Caco-2 (cell line): Measurements from ENCODE around the gene PIP4K2C. TPM values are rescaled to one million over a fixed set of nuclear protein-coding genes. Genes with fewer than 3 reads are reported as not detected.
"Not testable (repeated sequence)": the region's sequence is repeated elsewhere in the genome, so short reads cannot be mapped to it uniquely, and the experiment has no call there.

Experiments used
- BruUV-seq: library from RNA; stranded (reverse); fragments of 400-500 nt; replicated peaks from 2 replicates; lab custom pipeline; 2021; lab: Mats Ljungman, UMichigan
- CTCF ChIA-PET: fragments of 300-600 bp; sonication (Branson Sonifier 250); formaldehyde crosslinking; loops from one replicate; lab custom pipeline; 2022; ENCODE audit warnings: antibody characterized with exemption; lab: Charles Lee
- POLR2A ChIA-PET: fragments of 300-600 bp; sonication (Branson Sonifier 250); formaldehyde crosslinking; loops from one replicate; lab custom pipeline; 2022; ENCODE audit warnings: antibody characterized with exemption; lab: Charles Lee
- DNase-seq, 2 experiments: peaks; one replicate each; pipeline versions ENCODE4 v3.0.0 to v3.0.0-alpha.2; 2020 to 2022
- H3K27me3 ChIP-seq: replicated peaks from 2 replicates; pipeline ENCODE4 v1.6.0; 2011; ENCODE audit warnings: low read length; ENCODE audit not compliant: control insufficient read depth, insufficient read depth
- H3K36me3 ChIP-seq: 2 replicates; pipeline ENCODE4 v1.5.1; 2011; ENCODE audit warnings: low read length; ENCODE audit not compliant: control insufficient read depth, insufficient read depth
- H3K4me1 ChIP-seq: fragments of 250-450 bp; sonication (Bioruptor Pico); 2 replicates; pipeline ENCODE4 v1.5.1; 2020; ENCODE audit warnings: mild to moderate bottlenecking
- H3K4me3 ChIP-seq: 2 replicates; pipeline ENCODE4 v1.5.1; 2011; ENCODE audit warnings: low read depth, mild to moderate bottlenecking, control low read depth, low read length
- H3K9me3 ChIP-seq: fragments of 250-450 bp; sonication (Bioruptor Pico); 2 replicates; pipeline ENCODE4 v1.5.1; 2020; ENCODE audit warnings: mild to moderate bottlenecking, moderate library complexity
- H3K27ac Mint-ChIP-seq: one replicate; pipeline ENCODE4 v1.8.0; 2022; ENCODE audit warnings: mixed read lengths; ENCODE audit not compliant: unreplicated experiment
- H3K27me3 Mint-ChIP-seq: one replicate; pipeline ENCODE4 v1.8.0; 2022; ENCODE audit warnings: mixed read lengths; ENCODE audit not compliant: insufficient read depth, unreplicated experiment
- H3K36me3 Mint-ChIP-seq: one replicate; pipeline ENCODE4 v1.8.0; 2022; ENCODE audit warnings: mild to moderate bottlenecking, mixed read lengths; ENCODE audit not compliant: insufficient read depth, unreplicated experiment
- H3K4me1 Mint-ChIP-seq: one replicate; pipeline ENCODE4 v1.8.0; 2022; ENCODE audit warnings: low read depth, mixed read lengths; ENCODE audit not compliant: unreplicated experiment
- H3K4me3 Mint-ChIP-seq: one replicate; pipeline ENCODE4 v1.8.0; 2022; ENCODE audit warnings: mild to moderate bottlenecking, moderate library complexity, mixed read lengths; ENCODE audit not compliant: unreplicated experiment
- H3K9me3 Mint-ChIP-seq: one replicate; pipeline ENCODE4 v1.8.0; 2022; ENCODE audit warnings: mixed read lengths; ENCODE audit not compliant: unreplicated experiment
- intact Hi-C: fragments of 100-400 bp; cut with micrococcal nuclease; formaldehyde crosslinking; loops from one replicate; pipeline ENCODE4 v1.10.0; 2022; ENCODE audit not compliant: unreplicated experiment
- total RNA-seq: library from RNA; stranded (reverse); gene quantifications from 2 replicates; pipeline ENCODE4 v1.2.3, GENCODE V29; 2022
- TF ChIP-seq, protein P1 (sequence below), 2 experiments: fragments of 200-600 bp in 1 of 2; IDR thresholded peaks; 1 replicate in 1 of 2; 2 replicates in 1 of 2; pipeline versions ENCODE4 v1.5.1 to v1.8.0; 2011 to 2022; ENCODE audit warnings: antibody characterized with exemption in 1 of 2, control low read depth in 1 of 2, inconsistent platforms in 1 of 2, low read depth in 1 of 2, low read length in 1 of 2, mild to moderate bottlenecking in 1 of 2, moderate library complexity in 1 of 2; ENCODE audit not compliant: insufficient read depth in 1 of 2, severe bottlenecking in 1 of 2, unreplicated experiment in 1 of 2

The PIP4K2C gene
- total RNA-seq, 1 experiment from 2014 or later: 48.0 TPM

DNA sequence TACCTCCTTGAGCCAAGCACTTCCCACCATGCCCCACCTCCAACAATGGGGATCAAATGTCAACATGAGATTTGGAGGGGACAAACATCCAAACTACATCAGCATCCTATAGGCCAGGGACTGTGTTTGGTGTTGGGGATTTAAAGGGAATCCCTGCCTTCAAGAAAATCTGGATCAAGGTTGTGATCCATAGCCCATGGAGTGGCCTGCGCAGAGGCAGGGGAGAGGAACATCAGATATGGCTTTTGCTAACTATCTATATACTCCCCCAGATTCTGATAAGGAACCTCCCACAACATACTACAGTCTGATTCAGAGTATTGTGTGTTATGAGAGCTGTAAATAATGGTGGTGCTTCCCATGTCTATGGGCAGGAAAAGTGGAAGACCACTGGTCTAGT lies 36.1 kb upstream of the PIP4K2C start:
- no peaks in the 10 kb centered on the region for H3K4me1 Mint-ChIP-seq
- Histone ChIP-seq H3K27me3 (no peaks in the 10 kb centered on the region), H3K4me1 (no peaks in the 10 kb centered on the region), H3K4me3 (no peak overlapping the region), H3K36me3 (no peaks in the 10 kb centered on the region), H3K9me3 (no peaks in the 10 kb centered on the region)
- no TSS peak for BruUV-seq
- H3K36me3 Mint-ChIP-seq: no peaks in the 10 kb centered on the region
- CTCF ChIA-PET: no interaction called here
- TF ChIP-seq, protein P1, sequence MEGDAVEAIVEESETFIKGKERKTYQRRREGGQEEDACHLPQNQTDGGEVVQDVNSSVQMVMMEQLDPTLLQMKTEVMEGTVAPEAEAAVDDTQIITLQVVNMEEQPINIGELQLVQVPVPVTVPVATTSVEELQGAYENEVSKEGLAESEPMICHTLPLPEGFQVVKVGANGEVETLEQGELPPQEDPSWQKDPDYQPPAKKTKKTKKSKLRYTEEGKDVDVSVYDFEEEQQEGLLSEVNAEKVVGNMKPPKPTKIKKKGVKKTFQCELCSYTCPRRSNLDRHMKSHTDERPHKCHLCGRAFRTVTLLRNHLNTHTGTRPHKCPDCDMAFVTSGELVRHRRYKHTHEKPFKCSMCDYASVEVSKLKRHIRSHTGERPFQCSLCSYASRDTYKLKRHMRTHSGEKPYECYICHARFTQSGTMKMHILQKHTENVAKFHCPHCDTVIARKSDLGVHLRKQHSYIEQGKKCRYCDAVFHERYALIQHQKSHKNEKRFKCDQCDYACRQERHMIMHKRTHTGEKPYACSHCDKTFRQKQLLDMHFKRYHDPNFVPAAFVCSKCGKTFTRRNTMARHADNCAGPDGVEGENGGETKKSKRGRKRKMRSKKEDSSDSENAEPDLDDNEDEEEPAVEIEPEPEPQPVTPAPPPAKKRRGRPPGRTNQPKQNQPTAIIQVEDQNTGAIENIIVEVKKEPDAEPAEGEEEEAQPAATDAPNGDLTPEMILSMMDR (IDR thresholded peaks at IDR 0.05; ENCODE audit: insufficient read depth in 1 of 2, low read depth in 1 of 2, low read length in 1 of 2, severe bottlenecking in 1 of 2, unreplicated experiment in 1 of 2): no peak
- POLR2A ChIA-PET: no interaction called here
- intact Hi-C loops: no loop called here
- DNase-seq: no peak
- peaks cover 16% of the 10 kb centered on the region for H3K27me3 Mint-ChIP-seq
- no peak overlapping the region for H3K27ac Mint-ChIP-seq
- H3K4me3 Mint-ChIP-seq: no peak overlapping the region
- H3K9me3 Mint-ChIP-seq: no peaks in the 10 kb centered on the region

DNA sequence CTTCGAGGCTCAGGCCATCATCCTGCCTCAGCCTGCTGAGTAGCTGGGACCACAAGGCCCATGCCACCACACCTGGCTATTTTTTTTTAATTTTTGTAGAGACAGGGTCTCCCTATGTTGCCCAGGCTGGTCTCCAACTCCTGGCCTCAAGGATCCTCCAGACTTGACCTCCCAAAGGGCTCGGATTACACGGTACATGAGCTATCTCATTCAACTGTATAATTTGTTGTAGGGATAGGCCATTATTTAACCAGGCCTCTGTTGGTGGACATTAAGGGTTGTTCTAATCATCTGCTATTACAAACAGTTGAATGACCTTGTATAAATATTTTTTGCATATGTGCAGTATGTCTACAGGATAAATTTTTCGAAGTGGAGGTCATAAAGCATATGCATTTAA lies 32.1 kb upstream of the PIP4K2C start:
- no peaks in the 10 kb centered on the region for H3K36me3 Mint-ChIP-seq
- no TSS peak for BruUV-seq
- no peaks in the 10 kb centered on the region for H3K4me1 Mint-ChIP-seq
- Histone ChIP-seq H3K9me3 (no peaks in the 10 kb centered on the region), H3K27me3 (no peaks in the 10 kb centered on the region), H3K36me3 (no peaks in the 10 kb centered on the region), H3K4me1 (no peaks in the 10 kb centered on the region), H3K4me3 (no peak overlapping the region)
- no peak for DNase-seq
- intact Hi-C loops: no loop called here
- CTCF ChIA-PET: no interaction called here
- H3K27me3 Mint-ChIP-seq: peaks cover 14% of the 10 kb centered on the region
- H3K4me3 Mint-ChIP-seq: no peak overlapping the region
- TF ChIP-seq, protein P1 (IDR thresholded peaks at IDR 0.05; ENCODE audit: insufficient read depth in 1 of 2, low read depth in 1 of 2, low read length in 1 of 2, severe bottlenecking in 1 of 2, unreplicated experiment in 1 of 2): no peak
- no peaks in the 10 kb centered on the region for H3K9me3 Mint-ChIP-seq
- POLR2A ChIA-PET: no interaction called here
- no peak overlapping the region for H3K27ac Mint-ChIP-seq

DNA sequence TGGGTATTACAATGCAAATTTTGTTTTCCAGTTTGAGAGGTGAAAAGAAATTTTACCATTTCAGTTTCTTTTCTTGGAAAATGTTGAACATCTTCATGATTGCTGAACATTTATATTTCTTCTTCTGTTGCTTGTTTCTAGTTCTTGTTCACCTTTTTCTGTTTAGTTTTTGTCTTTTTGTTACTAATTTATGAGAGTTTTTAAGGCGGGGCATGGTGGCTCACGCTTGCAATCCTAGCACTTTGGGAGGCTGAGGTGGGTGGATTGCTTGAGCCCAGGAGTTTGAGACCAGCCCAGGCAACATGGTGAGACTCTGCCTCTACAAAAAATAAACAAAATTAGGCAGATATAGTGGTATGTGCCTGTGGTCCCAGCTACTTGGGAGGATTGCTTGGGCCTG lies 30.5 kb upstream of the PIP4K2C start:
- no peaks in the 10 kb centered on the region for H3K4me1 ChIP-seq
- H3K27ac Mint-ChIP-seq: no peak overlapping the region
- ChIA-PET CTCF (no interaction called here), POLR2A (no interaction called here)
- no peak overlapping the region for H3K4me3 ChIP-seq
- no TSS peak for BruUV-seq
- no peaks in the 10 kb centered on the region for H3K27me3 ChIP-seq
- H3K4me3 Mint-ChIP-seq: no peak overlapping the region
- H3K9me3 Mint-ChIP-seq: no peaks in the 10 kb centered on the region
- no peak for DNase-seq
- peaks cover 18% of the 10 kb centered on the region for H3K27me3 Mint-ChIP-seq
- H3K9me3 ChIP-seq: no peaks in the 10 kb centered on the region
- no peaks in the 10 kb centered on the region for H3K36me3 ChIP-seq
- no peaks in the 10 kb centered on the region for H3K4me1 Mint-ChIP-seq
- TF ChIP-seq, protein P1 (IDR thresholded peaks at IDR 0.05; ENCODE audit: insufficient read depth in 1 of 2, low read depth in 1 of 2, low read length in 1 of 2, severe bottlenecking in 1 of 2, unreplicated experiment in 1 of 2): no peak
- H3K36me3 Mint-ChIP-seq: no peaks in the 10 kb centered on the region
- intact Hi-C loops: no loop called here

DNA sequence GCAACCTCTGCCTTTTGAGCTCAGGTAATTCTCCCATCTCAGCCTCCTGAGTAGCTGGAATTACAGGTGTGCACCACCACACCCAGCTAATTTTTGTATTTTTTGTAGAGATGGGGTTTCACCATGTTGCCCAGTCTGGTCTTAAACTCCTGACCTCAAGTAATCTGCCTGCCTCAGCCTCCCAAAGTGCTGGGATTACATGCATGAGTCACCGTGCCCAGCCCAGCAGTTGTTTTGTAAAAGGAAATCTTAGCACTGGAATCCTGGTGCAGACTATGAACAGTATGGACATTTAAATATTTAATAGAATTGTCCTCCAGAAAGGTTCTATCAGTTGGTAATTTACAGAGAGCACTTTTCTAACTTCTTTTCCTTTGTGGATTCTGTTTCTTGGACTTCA lies 29.9 kb upstream of the PIP4K2C start:
- H3K4me1 Mint-ChIP-seq, intact Hi-C loops, H3K4me1 ChIP-seq, H3K9me3 ChIP-seq, H3K36me3 ChIP-seq, H3K27me3 ChIP-seq, H3K4me3 ChIP-seq, H3K27ac Mint-ChIP-seq, H3K9me3 Mint-ChIP-seq, H3K36me3 Mint-ChIP-seq, BruUV-seq, POLR2A ChIA-PET, H3K4me3 Mint-ChIP-seq, DNase-seq: not testable (repeated sequence)
- CTCF ChIA-PET: interaction anchor here (0.6 kb wide), 1 partner anchor 72 kb away, joined by 3 read pairs; the partner anchor contains the start of gene B4GALNT1
- H3K27me3 Mint-ChIP-seq: peaks cover 18% of the 10 kb centered on the region
